NCI-H1105 (cell line): Measurements from ENCODE around the gene DCAF5.

Source experiments
- DNase-seq: peaks from one replicate; lab custom pipeline; 2025; lab: John Stamatoyannopoulos, UW

Gene DCAF5

GRCh38 chr14:69003626-69004025, 149.3 kb downstream of the DCAF5 start:
- no peak for DNase-seq

- DNase-seq, result no peak
Measured at GRCh38 chr14:69002069-69002468, 150.8 kb downstream of the DCAF5 start.

- no peak for DNase-seq
Measured at GRCh38 chr14:69001375-69001774, 151.5 kb downstream of the DCAF5 start.
